ENCODE data around the gene DLG1.

DNA sequence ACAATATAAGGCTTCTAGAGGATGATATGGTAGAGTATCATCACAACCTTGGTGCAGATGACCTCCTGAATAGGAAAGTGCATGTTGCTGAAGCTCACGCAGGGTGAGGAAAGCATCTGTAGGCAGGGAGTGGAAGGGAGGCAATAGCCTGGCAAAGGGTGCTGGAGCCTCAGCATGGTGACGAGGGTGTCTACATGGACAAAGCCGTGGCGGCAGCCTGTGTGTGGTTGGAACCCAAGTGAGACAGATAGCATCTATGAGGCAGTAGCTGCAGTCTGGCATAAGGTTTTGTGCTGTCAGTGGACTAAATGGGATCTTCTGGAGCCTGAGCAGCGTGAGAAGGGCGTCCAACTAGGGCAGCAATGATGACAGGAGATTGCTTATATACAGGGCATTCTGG lies 132.5 kb downstream of the DLG1 start:
- TF ChIP-seq, protein P1, sequence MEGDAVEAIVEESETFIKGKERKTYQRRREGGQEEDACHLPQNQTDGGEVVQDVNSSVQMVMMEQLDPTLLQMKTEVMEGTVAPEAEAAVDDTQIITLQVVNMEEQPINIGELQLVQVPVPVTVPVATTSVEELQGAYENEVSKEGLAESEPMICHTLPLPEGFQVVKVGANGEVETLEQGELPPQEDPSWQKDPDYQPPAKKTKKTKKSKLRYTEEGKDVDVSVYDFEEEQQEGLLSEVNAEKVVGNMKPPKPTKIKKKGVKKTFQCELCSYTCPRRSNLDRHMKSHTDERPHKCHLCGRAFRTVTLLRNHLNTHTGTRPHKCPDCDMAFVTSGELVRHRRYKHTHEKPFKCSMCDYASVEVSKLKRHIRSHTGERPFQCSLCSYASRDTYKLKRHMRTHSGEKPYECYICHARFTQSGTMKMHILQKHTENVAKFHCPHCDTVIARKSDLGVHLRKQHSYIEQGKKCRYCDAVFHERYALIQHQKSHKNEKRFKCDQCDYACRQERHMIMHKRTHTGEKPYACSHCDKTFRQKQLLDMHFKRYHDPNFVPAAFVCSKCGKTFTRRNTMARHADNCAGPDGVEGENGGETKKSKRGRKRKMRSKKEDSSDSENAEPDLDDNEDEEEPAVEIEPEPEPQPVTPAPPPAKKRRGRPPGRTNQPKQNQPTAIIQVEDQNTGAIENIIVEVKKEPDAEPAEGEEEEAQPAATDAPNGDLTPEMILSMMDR (IDR thresholded peaks at IDR 0.05; ENCODE audit: poor library complexity, severe bottlenecking), result no peak
- no peak for TF ChIP-seq POLR2AphosphoS5 (IDR thresholded peaks at IDR 0.05)
- no peak for TF ChIP-seq MXI1 (conservative IDR thresholded peaks at IDR 0.05; ENCODE audit: poor library complexity, severe bottlenecking)
- no peak for TF ChIP-seq EZH2 (IDR thresholded peaks at IDR 0.05; ENCODE audit: borderline replicate concordance, insufficient read depth, low read length, poor library complexity, severe bottlenecking)
- no peak for TF ChIP-seq TAF1 (IDR thresholded peaks at IDR 0.05; ENCODE audit: low read depth)
- TF ChIP-seq, protein P2, sequence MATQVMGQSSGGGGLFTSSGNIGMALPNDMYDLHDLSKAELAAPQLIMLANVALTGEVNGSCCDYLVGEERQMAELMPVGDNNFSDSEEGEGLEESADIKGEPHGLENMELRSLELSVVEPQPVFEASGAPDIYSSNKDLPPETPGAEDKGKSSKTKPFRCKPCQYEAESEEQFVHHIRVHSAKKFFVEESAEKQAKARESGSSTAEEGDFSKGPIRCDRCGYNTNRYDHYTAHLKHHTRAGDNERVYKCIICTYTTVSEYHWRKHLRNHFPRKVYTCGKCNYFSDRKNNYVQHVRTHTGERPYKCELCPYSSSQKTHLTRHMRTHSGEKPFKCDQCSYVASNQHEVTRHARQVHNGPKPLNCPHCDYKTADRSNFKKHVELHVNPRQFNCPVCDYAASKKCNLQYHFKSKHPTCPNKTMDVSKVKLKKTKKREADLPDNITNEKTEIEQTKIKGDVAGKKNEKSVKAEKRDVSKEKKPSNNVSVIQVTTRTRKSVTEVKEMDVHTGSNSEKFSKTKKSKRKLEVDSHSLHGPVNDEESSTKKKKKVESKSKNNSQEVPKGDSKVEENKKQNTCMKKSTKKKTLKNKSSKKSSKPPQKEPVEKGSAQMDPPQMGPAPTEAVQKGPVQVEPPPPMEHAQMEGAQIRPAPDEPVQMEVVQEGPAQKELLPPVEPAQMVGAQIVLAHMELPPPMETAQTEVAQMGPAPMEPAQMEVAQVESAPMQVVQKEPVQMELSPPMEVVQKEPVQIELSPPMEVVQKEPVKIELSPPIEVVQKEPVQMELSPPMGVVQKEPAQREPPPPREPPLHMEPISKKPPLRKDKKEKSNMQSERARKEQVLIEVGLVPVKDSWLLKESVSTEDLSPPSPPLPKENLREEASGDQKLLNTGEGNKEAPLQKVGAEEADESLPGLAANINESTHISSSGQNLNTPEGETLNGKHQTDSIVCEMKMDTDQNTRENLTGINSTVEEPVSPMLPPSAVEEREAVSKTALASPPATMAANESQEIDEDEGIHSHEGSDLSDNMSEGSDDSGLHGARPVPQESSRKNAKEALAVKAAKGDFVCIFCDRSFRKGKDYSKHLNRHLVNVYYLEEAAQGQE (IDR thresholded peaks at IDR 0.05; ENCODE audit: borderline replicate concordance), result no peak
- no peak for TF ChIP-seq RAD21 (conservative IDR thresholded peaks at IDR 0.05)
- no peak for TF ChIP-seq EP300 (conservative IDR thresholded peaks at IDR 0.05; ENCODE audit: poor library complexity, severe bottlenecking)

All from neural cell (in vitro differentiated cells).